ENCODE measurements around the gene RNF223. TPM values are rescaled to one million over a fixed set of nuclear protein-coding genes. Genes with fewer than 3 reads are reported as not detected.
A peak's percentile ranks its signal among the peaks of the same experiment; 100 is the strongest.
"Not testable (repeated sequence)": the region's sequence is repeated elsewhere in the genome, so short reads cannot be mapped to it uniquely, and the experiment has no call there.

The RNF223 gene
- polyA plus RNA-seq, 2 donors = 28.2 to 44.2 TPM

DNA sequence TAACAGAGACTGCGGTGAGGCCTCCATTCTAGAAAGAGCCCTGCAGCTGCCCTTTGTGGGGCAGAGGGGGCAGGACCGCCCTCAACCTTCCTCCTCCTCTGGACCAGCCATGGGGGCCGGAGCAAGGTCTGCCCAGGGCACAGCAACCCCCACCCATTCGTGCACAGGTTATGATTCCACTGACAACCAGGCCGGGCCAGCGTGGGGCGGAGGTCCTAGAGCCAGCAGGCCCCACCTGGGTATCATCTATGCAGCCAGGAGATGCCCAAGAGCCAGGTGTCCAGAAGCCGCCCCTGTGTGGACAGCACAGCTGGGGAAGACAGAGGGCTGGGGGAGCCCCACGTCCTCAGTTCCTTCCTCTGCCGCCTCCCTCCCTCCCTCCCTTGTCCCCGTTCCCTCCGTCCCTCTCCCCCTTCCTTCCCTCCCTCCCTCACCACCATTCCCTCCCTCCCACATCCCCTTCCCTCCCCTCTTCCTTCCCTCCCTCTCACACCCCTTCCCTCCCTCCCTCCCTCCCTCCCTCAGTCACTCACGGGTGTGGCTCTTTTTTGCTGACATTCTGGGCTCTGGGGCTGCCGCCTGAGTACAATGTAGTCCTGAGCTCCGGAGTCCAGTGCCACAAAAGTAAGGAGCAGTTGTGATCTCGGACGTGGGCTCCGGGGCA lies 12.3 kb downstream of the RNF223 start:
- H3K36me3 ChIP-seq (ENCODE audit: control insufficient read depth in 2 of 2, insufficient read depth in 2 of 2, low read length in 1 of 2) = no peaks in the 10 kb centered on the region
- 39 to 45% methylated on average over 13 to 16 of the region's 18 CpGs for WGBS, 2 donors
- peaks cover 6 to 7% of the 10 kb centered on the region in 2 donors for H3K4me1 ChIP-seq (ENCODE audit: control insufficient read depth in 2 of 2, insufficient read depth in 2 of 2, low read length in 1 of 2)
- H3K27ac ChIP-seq (ENCODE audit: low read depth in 2 of 2, low read length in 1 of 2) = no peak overlapping the region
- H3K27me3 ChIP-seq (ENCODE audit: control insufficient read depth in 1 of 2, insufficient read depth in 2 of 2, low read length in 2 of 2) = no peaks in the 10 kb centered on the region
- H3K4me3 ChIP-seq (ENCODE audit: low read depth in 1 of 2, low read length in 2 of 2) = peak overlapping the region in 1 of 2 donors; percentile 11
- H3K9me3 ChIP-seq (ENCODE audit: control insufficient read depth in 2 of 2, insufficient read depth in 1 of 2, low read depth in 1 of 2, low read length in 1 of 2) = peaks cover 0 to 3% of the 10 kb centered on the region in 2 donors

DNA sequence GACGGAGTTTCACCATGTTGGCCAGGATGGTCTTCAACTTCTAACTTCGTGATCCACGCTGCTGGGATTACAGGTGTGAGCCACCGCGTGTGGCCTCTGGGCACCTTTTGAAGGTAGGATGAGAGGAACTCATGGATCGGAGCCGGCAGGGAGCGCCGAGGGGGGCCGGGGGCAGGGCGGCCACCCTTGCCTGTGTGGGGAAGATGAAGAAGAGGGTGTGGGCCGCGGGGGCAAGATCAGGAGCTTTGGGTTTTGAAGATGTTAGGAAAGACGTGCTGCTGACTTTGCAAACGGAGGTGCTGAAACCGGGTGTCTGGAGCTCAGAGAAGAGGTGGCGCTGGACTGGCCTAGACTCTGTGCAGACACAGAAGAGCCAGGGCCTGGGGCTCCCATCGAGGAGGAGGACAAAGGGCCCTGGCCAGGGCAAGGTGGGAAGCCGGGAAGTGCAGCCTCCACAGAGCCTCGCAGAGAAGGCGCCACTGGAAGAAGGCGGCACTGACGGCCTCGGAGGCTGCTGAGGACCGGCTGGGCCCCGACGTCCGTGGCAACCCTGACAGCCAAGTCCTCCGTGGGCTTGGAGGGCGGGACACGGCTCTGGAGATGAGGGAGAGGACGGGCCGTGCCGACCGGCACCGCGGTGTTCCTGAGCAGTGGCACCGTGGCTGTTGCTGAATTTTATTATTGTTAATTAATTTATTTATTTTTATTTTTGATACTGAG lies 13.7 kb downstream of the RNF223 start:
- 41 to 44% methylated on average over 38 of the region's 38 CpGs for WGBS, 2 donors
- Histone ChIP-seq H3K36me3 (ENCODE audit: control insufficient read depth in 2 of 2, insufficient read depth in 2 of 2, low read length in 1 of 2) (peaks cover 0 to under 1% of the 10 kb centered on the region in 2 donors), H3K27me3 (ENCODE audit: control insufficient read depth in 1 of 2, insufficient read depth in 2 of 2, low read length in 2 of 2) (no peaks in the 10 kb centered on the region), H3K9me3 (ENCODE audit: control insufficient read depth in 2 of 2, insufficient read depth in 1 of 2, low read depth in 1 of 2, low read length in 1 of 2) (peaks cover 0 to 3% of the 10 kb centered on the region in 2 donors), H3K4me1 (ENCODE audit: control insufficient read depth in 2 of 2, insufficient read depth in 2 of 2, low read length in 1 of 2) (peaks cover 6 to 7% of the 10 kb centered on the region in 2 donors), H3K27ac (ENCODE audit: low read depth in 2 of 2, low read length in 1 of 2) (no peak overlapping the region), H3K4me3 (ENCODE audit: low read depth in 1 of 2, low read length in 2 of 2) (peak overlapping the region in 1 of 2 donors; percentile 30)

DNA sequence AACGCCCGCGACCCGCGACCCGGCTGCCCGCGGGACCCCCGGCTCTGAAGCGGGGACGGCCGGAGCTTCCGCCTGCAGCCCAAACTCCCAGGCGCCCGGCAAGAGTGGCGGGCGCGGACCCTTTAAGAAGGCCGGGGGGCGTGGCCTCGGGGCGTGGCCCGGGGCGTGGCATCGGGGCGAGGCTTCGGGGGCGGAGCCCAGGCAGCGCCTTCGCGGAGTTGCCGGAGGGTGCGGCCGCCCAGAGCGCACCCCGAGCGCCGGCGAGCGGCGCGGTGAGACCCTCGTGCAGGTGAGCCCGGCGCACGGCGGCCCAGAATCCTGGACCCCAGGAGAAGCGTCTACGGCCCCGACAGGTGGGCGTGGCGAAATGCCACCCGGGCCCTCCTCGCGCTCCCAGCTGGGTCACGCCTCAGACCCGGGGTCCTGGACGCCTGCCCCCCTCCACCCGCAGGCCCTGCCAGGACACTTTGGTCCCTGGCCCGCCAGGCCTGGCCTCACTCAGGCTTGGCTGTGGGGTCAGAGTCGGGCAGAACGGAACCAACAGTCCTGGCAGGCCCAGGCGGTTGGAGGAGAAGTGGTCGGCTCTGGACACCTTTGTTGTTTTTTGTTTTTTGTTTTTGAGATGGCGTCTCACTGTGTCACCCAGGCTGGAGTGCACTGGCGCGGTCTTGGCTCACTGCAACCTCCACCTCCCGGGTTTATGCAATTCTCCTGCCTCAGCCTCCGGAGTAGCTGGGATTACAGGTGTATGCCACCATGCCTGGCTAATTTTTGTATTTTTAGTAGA lies 14.4 kb downstream of the RNF223 start:
- Histone ChIP-seq H3K27me3 (ENCODE audit: control insufficient read depth in 1 of 2, insufficient read depth in 2 of 2, low read length in 2 of 2) (no peaks in the 10 kb centered on the region), H3K36me3 (ENCODE audit: control insufficient read depth in 2 of 2, insufficient read depth in 2 of 2, low read length in 1 of 2) (peaks cover 0 to 6% of the 10 kb centered on the region in 2 donors), H3K4me3 (ENCODE audit: low read depth in 1 of 2, low read length in 2 of 2) (peak overlapping the region; percentile 30 to 40), H3K9me3 (ENCODE audit: control insufficient read depth in 2 of 2, insufficient read depth in 1 of 2, low read depth in 1 of 2, low read length in 1 of 2) (peaks cover 0 to 3% of the 10 kb centered on the region in 2 donors), H3K4me1 (ENCODE audit: control insufficient read depth in 2 of 2, insufficient read depth in 2 of 2, low read length in 1 of 2) (peaks cover 6 to 7% of the 10 kb centered on the region in 2 donors), H3K27ac (ENCODE audit: low read depth in 2 of 2, low read length in 1 of 2) (no peak overlapping the region)
- 3% methylated on average over 41 to 69 of the region's 69 CpGs for WGBS, 2 donors

DNA sequence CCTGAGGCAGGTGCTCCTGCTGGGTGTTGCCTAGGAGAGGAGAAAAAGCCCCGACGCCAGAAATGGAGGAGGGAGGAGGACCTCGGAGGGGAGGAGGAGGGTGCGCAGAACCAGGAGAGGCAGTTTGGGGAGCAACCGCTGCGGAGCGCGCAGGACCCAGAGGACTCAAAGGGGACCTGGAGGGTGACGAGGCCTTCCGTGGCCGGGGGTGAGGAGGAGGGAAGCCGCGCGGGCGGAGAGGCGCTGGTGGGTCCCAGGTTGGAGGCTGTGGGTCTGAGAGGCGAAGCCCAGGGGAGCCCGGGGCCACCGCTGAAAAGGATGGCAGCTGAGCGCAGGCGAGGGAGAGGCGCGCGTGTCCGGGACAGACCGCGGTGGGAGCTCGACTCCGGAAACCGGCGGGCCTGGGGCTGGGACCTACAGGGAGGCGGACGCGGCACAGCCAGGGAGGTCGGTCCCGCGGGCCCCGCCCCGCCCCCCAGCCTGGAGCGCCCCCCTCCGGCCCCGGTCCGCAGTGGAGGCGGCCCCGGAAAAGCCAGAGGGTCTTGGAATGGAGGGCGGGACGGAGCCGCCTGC lies 15.1 kb downstream of the RNF223 start:
- H3K27ac ChIP-seq (ENCODE audit: low read depth in 2 of 2, low read length in 1 of 2) = no peak overlapping the region
- peaks cover 0 to 13% of the 10 kb centered on the region in 2 donors for H3K36me3 ChIP-seq (ENCODE audit: control insufficient read depth in 2 of 2, insufficient read depth in 2 of 2, low read length in 1 of 2)
- H3K4me1 ChIP-seq (ENCODE audit: control insufficient read depth in 2 of 2, insufficient read depth in 2 of 2, low read length in 1 of 2) = peaks cover 1 to 5% of the 10 kb centered on the region in 2 donors
- 1 to 2% methylated on average over 28 to 48 of the region's 48 CpGs for WGBS, 2 donors
- H3K27me3 ChIP-seq (ENCODE audit: control insufficient read depth in 1 of 2, insufficient read depth in 2 of 2, low read length in 2 of 2) = no peaks in the 10 kb centered on the region
- H3K4me3 ChIP-seq (ENCODE audit: low read depth in 1 of 2, low read length in 2 of 2) = peak overlapping the region; percentile 30 to 40
- peaks cover 0 to 3% of the 10 kb centered on the region in 2 donors for H3K9me3 ChIP-seq (ENCODE audit: control insufficient read depth in 2 of 2, insufficient read depth in 1 of 2, low read depth in 1 of 2, low read length in 1 of 2)

DNA sequence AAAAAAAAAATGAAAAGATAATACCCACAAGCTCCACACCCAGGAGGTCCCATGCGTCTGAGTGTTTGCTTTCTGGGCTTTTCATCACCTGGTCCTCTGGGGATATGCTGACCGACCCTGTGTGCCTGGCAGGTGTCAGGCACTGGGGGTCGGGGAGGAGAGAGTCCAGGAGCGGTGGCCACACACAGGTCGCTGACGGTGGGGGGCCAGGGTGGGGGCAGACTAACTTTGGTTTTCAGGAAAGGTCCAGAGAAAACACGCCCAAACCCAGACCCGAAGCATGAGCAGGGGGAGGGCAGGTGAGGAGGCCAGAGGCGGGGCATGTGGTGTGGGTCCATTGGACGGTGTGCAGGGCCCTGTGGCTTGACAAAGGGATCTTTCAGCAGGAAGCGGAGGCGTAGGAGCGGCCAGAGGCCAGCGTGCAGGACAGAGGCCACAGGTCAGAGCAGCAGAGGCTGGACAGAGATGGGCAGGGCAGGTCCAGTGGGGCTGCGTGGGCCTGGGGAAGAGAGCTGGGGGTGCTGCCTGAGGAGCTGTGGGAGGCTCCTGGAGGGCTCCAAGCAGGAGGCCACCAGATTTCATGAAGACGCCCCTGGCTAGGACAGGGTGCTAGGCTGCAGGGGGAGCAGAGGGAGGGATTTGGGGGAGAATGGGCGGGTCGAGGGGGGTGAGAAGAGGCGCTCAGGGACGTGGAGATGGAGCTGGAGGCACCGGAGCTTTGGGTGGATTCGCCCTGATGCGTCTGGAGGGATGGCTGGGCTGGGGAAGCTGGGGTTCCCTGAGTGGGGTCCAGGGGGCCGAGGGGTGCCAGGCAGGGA lies 15.8 kb downstream of the RNF223 start:
- Histone ChIP-seq H3K36me3 (ENCODE audit: control insufficient read depth in 2 of 2, insufficient read depth in 2 of 2, low read length in 1 of 2) (peaks cover 0 to 20% of the 10 kb centered on the region in 2 donors), H3K27ac (ENCODE audit: low read depth in 2 of 2, low read length in 1 of 2) (no peak overlapping the region), H3K4me3 (ENCODE audit: low read depth in 1 of 2, low read length in 2 of 2) (peak overlapping the region in 1 of 2 donors; percentile 30), H3K9me3 (ENCODE audit: control insufficient read depth in 2 of 2, insufficient read depth in 1 of 2, low read depth in 1 of 2, low read length in 1 of 2) (peaks cover 0 to 3% of the 10 kb centered on the region in 2 donors), H3K27me3 (ENCODE audit: control insufficient read depth in 1 of 2, insufficient read depth in 2 of 2, low read length in 2 of 2) (no peaks in the 10 kb centered on the region), H3K4me1 (ENCODE audit: control insufficient read depth in 2 of 2, insufficient read depth in 2 of 2, low read length in 1 of 2) (peaks cover 0 to 3% of the 10 kb centered on the region in 2 donors)
- WGBS, 2 donors = 15 to 16% methylated on average over 24 of the region's 24 CpGs

DNA sequence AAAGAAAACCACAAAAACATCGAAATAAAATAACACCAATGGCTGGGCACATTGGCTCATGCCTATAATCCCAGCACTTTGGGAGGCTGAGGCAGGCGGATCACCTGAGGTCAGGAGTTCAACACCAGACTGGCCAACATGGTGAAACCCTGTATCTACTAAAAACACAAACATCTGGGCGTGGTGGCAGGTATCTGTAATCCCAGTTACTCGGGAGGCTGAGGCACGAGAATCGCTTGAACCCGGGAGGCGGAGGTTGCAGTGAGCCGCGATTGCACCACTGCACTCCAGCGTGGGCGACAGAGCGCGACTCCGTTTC lies 16.4 kb downstream of the RNF223 start:
- H3K27me3 ChIP-seq (ENCODE audit: control insufficient read depth in 1 of 2, insufficient read depth in 2 of 2, low read length in 2 of 2) = not testable (repeated sequence)

DNA sequence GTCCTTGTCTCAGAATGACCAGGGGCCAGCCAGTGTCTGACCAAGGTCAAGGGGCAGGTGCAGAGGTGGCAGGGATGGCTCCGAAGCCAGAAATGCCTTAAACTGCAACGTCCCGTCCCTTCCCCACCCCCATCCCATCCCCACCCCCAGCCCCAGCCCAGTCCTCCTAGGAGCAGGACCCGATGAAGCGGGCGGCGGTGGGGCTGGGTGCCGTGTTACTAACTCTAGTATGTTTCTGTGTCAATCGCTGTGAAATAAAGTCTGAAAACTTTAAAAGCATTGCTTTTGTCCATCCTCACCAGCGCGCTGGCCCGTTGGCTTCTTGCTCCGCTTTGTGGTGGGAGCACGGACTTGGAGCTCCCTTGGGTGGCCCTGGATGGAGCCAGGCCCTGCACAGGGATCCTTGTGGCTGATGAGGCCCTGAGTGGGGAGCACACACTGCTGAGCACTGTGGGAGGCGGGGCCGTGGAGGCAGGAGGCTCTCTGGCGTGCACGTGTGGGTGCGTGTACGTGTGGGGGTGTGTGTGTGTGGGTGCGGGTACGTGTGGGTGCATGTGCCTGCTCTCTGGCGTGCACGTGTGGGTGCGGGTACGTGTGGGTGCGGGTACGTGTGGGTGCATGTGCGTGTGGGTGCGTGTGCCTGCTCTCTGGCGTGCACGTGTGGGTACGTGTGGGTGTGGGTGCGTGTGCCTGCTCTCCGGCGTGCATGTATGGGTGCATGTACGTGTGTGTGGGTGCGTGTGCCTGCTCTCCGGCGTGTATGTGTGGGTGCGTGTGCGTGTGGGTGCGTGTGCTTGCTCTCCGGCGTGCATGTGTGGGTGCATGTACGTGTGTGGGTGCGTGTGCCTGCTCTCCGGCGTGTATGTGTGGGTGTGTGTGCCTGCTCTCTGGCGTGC lies 18.0 kb downstream of the RNF223 start:
- Histone ChIP-seq H3K9me3 (ENCODE audit: control insufficient read depth in 2 of 2, insufficient read depth in 1 of 2, low read depth in 1 of 2, low read length in 1 of 2) (no peaks in the 10 kb centered on the region), H3K4me1 (ENCODE audit: control insufficient read depth in 2 of 2, insufficient read depth in 2 of 2, low read length in 1 of 2) (peaks cover 0 to 3% of the 10 kb centered on the region in 2 donors), H3K27me3 (ENCODE audit: control insufficient read depth in 1 of 2, insufficient read depth in 2 of 2, low read length in 2 of 2) (no peaks in the 10 kb centered on the region), H3K36me3 (ENCODE audit: control insufficient read depth in 2 of 2, insufficient read depth in 2 of 2, low read length in 1 of 2) (peaks cover 0 to 32% of the 10 kb centered on the region in 2 donors), H3K4me3 (ENCODE audit: low read depth in 1 of 2, low read length in 2 of 2) (no peak overlapping the region), H3K27ac (ENCODE audit: low read depth in 2 of 2, low read length in 1 of 2) (no peak overlapping the region)
- WGBS, 2 donors = 86 to 87% methylated on average over 50 of the region's 50 CpGs

More for the DNA sequence above, 16.4 kb downstream of the RNF223 start:
- H3K9me3 ChIP-seq (ENCODE audit: control insufficient read depth in 2 of 2, insufficient read depth in 1 of 2, low read depth in 1 of 2, low read length in 1 of 2); H3K27ac ChIP-seq (ENCODE audit: low read depth in 2 of 2, low read length in 1 of 2); H3K4me3 ChIP-seq (ENCODE audit: low read depth in 1 of 2, low read length in 2 of 2); H3K4me1 ChIP-seq (ENCODE audit: control insufficient read depth in 2 of 2, insufficient read depth in 2 of 2, low read length in 1 of 2): not testable (repeated sequence)
- peaks cover 0 to 22% of the 10 kb centered on the region in 2 donors for H3K36me3 ChIP-seq (ENCODE audit: control insufficient read depth in 2 of 2, insufficient read depth in 2 of 2, low read length in 1 of 2)
- 43 to 52% methylated on average over 15 of the region's 15 CpGs for WGBS, 2 donors

DNA sequence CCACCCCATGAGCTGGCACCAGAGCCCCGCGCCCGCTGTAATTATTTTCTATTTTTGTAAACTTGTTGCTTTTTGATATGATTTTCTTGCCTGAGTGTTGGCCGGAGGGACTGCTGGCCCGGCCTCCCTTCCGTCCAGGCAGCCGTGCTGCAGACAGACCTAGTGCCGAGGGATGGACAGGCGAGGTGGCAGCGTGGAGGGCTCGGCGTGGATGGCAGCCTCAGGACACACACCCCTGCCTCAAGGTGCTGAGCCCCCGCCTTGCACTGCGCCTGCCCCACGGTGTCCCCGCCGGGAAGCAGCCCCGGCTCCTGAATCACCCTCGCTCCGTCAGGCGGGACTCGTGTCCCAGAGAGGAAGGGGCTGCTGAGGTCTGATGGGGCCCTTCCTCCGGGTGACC lies 19.1 kb downstream of the RNF223 start:
- no peak overlapping the region for H3K27ac ChIP-seq (ENCODE audit: low read depth in 2 of 2, low read length in 1 of 2)
- H3K27me3 ChIP-seq (ENCODE audit: control insufficient read depth in 1 of 2, insufficient read depth in 2 of 2, low read length in 2 of 2) = no peaks in the 10 kb centered on the region
- peaks cover 0 to 3% of the 10 kb centered on the region in 2 donors for H3K4me1 ChIP-seq (ENCODE audit: control insufficient read depth in 2 of 2, insufficient read depth in 2 of 2, low read length in 1 of 2)
- no peak overlapping the region for H3K4me3 ChIP-seq (ENCODE audit: low read depth in 1 of 2, low read length in 2 of 2)
- H3K9me3 ChIP-seq (ENCODE audit: control insufficient read depth in 2 of 2, insufficient read depth in 1 of 2, low read depth in 1 of 2, low read length in 1 of 2) = no peaks in the 10 kb centered on the region
- H3K36me3 ChIP-seq (ENCODE audit: control insufficient read depth in 2 of 2, insufficient read depth in 2 of 2, low read length in 1 of 2) = peaks cover 0 to 38% of the 10 kb centered on the region in 2 donors
- 88 to 90% methylated on average over 23 of the region's 23 CpGs for WGBS, 2 donors
